ENCODE data around the gene TRAPPC10.
"Not testable (repeated sequence)": the region's sequence is repeated elsewhere in the genome, so short reads cannot be mapped to it uniquely, and the experiment has no call there.

TRAPPC10 gene

DNA sequence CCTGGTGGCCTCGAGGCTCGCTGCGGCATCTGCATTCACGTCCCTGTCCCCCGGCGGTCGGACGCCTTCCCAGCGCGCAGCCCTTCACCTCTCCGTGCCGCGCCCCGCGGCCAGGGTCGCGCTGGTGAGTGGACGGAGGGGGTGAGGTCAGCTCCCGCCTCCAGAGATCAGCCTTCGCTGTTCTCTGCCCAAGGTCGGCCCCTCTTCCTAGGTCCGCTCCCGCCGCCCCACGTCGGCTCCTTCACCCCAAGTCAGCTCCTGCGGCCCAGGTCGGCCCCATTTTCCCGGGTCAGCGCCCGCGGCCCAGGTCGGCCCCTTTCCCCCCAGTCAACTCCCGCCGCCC is 121.6 kb downstream of the TRAPPC10 start:
- not testable (repeated sequence) for DNase-seq (ENCODE audit: low spot score in 2 of 2); H3K9me3 Mint-ChIP-seq

DNA sequence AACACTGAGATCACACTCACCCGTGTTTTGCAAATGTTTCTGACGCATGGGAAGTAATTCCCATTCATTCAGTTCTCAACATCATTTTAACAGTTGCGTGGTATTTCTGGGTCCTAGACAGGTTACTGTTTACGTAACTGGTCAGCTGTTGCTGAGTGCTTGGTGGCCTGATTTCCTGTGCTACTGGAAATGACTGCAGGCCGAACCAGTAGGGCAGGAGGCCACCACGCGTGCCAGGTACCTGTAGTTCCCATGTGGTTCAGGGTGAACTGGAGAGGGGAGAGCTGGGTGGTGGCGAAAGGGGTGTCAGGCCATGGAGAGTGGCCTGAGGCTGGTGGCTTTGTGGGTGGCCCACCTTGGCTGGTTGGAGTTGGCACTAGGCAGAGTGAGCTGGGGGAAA is 122.6 kb downstream of the TRAPPC10 start:
- not testable (repeated sequence) for H3K9me3 Mint-ChIP-seq; DNase-seq (ENCODE audit: low spot score in 2 of 2); H3K4me1 Mint-ChIP-seq; H3K27ac Mint-ChIP-seq; ATAC-seq; H3K36me3 Mint-ChIP-seq; H3K4me3 Mint-ChIP-seq

More for the DNA sequence above, 121.6 kb downstream of the TRAPPC10 start:
- H3K4me1 Mint-ChIP-seq, H3K4me3 Mint-ChIP-seq, H3K36me3 Mint-ChIP-seq, ATAC-seq, H3K27ac Mint-ChIP-seq: not testable (repeated sequence)

DNA sequence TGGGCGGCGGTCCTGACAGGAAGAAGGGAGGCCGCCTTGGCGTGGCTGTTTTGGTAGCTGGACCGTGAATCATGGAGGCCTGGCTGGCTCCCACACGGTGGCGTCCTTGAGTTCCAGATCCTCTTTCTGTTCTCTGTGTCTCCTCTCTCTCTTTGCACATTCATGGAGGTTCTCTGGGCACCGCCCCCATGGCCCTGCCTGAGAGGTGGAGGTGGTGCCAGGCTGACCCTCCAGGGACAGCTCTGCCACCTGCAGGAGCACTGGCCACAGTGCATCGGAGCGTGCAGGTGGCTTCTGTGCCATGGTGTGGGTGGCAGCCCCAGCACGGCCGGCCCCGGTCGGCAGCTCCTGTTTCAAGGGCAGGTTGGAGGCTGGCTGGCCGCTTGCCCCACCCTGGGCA is 125.9 kb downstream of the TRAPPC10 start:
- H3K4me3 Mint-ChIP-seq, H3K27ac Mint-ChIP-seq, H3K36me3 Mint-ChIP-seq, H3K9me3 Mint-ChIP-seq, H3K4me1 Mint-ChIP-seq: not testable (repeated sequence)
- DNase-seq (ENCODE audit: low spot score in 2 of 2): peak in 1 of 2 donors; percentile 48
- ATAC-seq: peak; percentile 69

DNA sequence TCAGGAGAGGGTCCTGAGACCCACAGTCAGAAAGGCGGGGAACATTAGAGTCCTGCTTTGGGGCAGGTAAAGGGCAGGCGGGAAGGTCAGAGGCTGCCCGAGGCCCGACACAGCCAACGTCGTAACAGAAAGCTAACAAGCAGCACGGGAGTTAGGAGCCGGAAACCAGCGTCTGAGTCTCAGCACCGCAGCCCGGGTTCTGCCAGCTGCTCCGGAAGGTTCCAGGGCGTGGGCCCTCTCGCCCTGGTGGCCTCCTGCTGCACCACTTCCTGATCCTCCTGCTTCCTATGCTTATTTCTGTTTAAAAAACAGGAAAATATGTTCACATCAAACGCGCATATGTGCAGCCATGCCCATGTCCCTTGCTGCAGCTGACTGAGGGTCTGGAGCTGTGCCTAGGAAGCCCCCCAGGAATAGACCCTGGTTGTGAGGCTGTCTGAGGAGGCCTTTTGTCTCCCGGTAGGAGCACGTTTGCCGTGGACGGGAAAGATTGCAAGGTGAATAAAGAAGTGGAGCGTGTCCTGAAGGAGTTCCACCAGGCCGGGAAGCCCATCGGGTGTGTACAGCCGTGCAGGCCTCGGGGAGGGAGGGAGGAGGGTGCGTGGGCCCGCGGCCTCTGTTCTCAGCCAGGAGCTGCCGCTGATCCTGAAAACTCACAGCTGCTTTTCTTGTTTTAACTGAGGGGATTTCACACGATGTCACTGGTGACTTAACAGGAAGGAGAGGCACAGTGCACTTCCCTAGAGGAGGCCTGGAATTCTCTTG is 127.9 kb downstream of the TRAPPC10 start:
- not testable (repeated sequence) for H3K9me3 Mint-ChIP-seq; DNase-seq (ENCODE audit: low spot score in 2 of 2); H3K36me3 Mint-ChIP-seq; H3K4me3 Mint-ChIP-seq; H3K4me1 Mint-ChIP-seq; H3K27ac Mint-ChIP-seq
- peak; percentile 44 for ATAC-seq

DNA sequence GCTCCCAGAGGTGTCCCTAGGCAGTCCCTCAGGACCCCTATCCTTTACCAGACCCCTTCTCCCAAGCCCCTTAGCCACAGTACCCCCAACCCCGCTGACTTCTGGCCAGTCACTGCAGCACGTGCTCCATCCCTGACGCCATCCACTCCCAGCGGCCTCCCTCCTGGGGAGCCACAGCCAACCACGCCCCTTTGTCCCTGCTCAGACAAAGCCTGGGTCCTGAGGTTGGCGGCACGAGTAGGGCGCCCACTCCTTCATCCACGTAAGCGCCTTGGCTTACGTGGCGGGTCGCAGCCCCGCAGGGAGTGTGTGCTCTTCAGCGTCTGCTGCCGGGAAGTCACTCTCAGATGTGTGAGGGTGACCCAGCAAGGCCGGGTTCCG is 128.4 kb downstream of the TRAPPC10 start:
- not testable (repeated sequence) for H3K9me3 Mint-ChIP-seq; H3K27ac Mint-ChIP-seq; H3K36me3 Mint-ChIP-seq; ATAC-seq; DNase-seq (ENCODE audit: low spot score in 2 of 2); H3K4me3 Mint-ChIP-seq; H3K4me1 Mint-ChIP-seq

DNA sequence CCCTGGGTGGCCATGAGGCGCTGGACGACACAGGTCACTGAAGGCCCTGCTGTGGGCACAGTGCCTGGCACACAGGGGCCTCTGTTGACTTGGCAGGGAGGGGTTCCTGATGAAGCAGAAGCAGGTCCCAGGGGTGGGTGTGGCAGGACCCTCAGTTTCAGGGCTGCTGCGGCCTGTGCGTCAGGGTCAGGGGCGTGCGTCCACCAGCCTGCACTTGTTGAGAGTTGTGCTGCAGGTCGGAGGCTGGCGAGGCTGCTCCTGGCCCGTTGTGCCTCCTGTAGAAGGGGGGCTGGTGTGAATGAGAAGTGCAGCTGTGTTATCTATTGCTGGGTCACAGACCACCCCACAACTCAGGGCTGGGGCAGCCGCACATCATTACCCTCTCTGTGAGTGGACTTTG is 130.4 kb downstream of the TRAPPC10 start:
- not testable (repeated sequence) for H3K27ac Mint-ChIP-seq, ATAC-seq, H3K4me3 Mint-ChIP-seq, H3K4me1 Mint-ChIP-seq, H3K36me3 Mint-ChIP-seq, H3K9me3 Mint-ChIP-seq
- peak in 1 of 2 donors; percentile 15 for DNase-seq (ENCODE audit: low spot score in 2 of 2)

DNA sequence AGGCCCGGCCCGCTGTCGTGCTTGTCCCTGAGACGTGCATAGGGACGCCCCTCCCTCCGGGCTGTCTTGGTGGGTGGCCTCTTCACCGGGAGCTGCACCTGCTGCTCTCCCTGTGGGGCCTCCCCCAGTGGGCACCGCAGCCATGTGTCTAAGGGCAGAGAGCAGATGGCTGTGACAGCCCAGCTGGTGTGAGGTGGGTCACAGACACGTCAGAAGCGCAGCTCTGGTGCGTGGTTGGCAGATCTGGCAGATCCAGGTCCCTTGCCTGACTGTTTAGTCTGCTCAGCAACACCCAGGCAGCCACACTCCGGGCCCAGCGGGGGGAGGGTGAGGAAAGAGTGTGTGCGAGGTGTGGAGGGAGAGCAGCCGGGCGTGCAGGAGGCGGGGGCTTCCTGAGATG is 131.3 kb downstream of the TRAPPC10 start:
- not testable (repeated sequence) for H3K4me3 Mint-ChIP-seq, H3K9me3 Mint-ChIP-seq, H3K36me3 Mint-ChIP-seq, H3K27ac Mint-ChIP-seq, H3K4me1 Mint-ChIP-seq
- peak; percentile 73 for ATAC-seq
- DNase-seq (ENCODE audit: low spot score in 2 of 2): peak in 1 of 2 donors; percentile 46

DNA sequence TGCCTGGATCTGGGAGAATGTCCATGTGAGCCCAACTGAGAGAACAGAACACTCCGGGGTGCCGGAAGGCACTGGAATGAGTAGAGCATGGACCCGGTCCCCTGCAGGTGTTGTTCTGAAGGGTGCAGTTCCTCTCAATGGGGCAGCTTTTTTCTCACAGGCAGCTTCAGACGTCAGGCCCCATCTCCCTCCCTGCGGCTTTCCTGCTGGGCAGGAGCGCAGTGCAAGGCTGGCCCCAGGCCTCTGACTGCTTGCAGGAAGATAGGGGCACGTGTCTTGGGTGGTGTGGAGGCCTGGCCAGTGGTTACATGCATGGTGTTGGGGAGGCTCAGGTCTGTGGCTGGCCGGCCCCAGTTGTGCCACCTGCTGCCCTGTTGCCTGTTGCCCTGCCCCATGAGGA is 131.9 kb downstream of the TRAPPC10 start:
- not testable (repeated sequence) for H3K36me3 Mint-ChIP-seq, H3K27ac Mint-ChIP-seq, H3K4me3 Mint-ChIP-seq, H3K4me1 Mint-ChIP-seq, H3K9me3 Mint-ChIP-seq, ATAC-seq
- peak in 1 of 2 donors; percentile 44 for DNase-seq (ENCODE audit: low spot score in 2 of 2)

DNA sequence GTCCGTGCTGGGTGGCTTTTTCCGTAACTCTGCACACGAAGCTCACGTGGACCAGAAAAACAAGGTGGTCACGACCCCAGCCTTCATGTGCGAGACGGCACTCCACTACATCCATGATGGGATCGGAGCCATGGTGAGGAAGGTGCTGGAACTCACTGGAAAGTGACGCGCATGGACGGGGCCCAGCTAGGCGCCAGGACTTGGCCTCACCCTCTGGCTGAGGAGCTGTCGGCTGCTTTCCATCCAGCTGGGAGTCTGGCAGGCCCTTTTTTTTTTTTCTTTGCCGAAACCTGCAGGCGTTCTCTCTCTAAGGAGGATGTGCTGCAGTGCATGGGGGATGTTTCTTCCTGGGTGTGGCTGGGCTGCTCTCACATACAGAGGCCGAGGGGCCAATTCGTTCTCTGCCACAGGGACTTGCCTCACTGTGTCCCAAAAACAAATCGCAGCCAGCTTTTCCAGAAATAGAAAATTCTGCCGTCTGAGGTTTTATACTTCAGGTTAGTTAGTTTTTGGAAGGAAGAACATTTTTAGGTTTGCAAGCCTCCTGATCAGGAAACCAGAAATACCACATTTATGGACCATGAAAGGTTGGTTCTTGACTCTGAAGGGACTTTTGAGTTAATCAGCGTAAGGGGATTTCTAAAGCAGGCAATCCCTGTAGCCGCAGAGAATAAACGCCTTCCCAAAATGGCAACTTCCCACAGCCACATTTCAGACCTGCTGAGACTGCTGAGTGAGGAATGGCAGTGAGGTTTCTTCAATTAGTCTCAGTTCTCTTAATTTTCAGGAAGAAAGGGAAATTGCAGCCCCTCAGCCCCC is 132.9 kb downstream of the TRAPPC10 start:
- peak in 1 of 2 donors; percentile 29 for DNase-seq (ENCODE audit: low spot score in 2 of 2)
- H3K4me1 Mint-ChIP-seq, H3K9me3 Mint-ChIP-seq, H3K36me3 Mint-ChIP-seq, H3K27ac Mint-ChIP-seq, H3K4me3 Mint-ChIP-seq: not testable (repeated sequence)
- ATAC-seq: peak; percentile 62

DNA sequence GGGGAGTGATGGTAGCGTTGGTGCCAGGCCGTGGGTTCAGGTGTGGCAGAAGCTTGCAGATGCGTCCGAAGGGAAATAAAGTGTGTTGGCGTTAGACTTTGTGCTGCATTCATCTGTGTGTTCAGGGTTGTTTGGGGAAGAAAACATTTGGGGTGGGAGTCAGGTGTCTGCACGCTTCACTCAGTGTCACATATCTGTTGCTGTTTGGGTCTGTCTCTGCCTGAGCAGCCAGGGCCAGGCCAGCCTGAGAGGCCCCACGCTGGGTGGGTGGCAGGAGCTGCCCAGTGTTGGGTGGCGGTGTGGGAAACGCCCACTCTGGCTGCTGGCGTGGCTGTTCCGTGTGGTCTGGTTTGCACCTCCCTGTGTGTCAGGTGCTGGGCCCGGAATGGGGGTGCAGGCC is 133.5 kb downstream of the TRAPPC10 start:
- DNase-seq (ENCODE audit: low spot score in 2 of 2); H3K4me1 Mint-ChIP-seq; H3K9me3 Mint-ChIP-seq; H3K36me3 Mint-ChIP-seq; H3K4me3 Mint-ChIP-seq; H3K27ac Mint-ChIP-seq: not testable (repeated sequence)
- peak; percentile 50 for ATAC-seq

DNA sequence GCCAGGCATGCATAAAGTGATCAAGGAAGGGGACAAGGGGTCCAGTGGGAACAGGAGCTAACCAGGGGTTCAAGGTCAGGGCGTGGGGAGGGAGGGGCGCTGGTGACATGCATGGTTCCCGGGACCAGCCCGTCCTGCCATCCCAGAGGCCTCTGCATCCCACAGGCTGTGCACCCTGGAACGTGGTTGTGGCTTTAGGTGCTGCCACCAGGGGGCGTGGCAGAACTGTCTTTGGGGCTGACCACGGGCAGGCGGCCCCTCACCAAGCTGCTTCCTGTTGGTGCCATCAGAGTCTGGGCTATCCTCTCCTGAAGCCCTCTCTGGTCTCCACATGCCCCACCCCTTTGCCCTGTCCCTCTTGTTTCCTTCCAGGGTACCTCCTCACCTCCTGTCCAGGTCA is 135.0 kb downstream of the TRAPPC10 start:
- ATAC-seq (peak; percentile 56), DNase-seq (ENCODE audit: low spot score in 2 of 2) (peak in 1 of 2 donors; percentile 32)
- not testable (repeated sequence) for H3K27ac Mint-ChIP-seq, H3K36me3 Mint-ChIP-seq, H3K9me3 Mint-ChIP-seq, H3K4me3 Mint-ChIP-seq, H3K4me1 Mint-ChIP-seq

DNA sequence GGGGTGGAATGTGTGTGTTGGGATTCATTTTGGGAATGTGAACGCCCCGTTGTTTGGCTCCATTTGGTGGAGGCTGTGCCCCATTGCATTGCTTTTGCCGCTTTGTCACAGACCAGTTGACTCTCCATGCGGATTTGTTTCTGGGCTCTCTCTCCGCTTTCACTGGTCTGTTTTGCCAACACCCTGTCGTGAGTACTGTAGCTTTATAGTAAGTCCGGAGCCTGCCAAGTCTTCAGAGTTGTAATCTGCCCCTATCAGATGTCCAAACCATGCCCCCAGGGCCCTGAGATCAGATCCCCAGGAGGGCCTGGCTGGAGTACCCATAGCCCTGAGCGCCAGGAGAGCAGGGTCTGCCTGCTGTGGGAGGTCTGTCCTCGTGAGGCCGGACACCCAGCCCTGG is 138.1 kb downstream of the TRAPPC10 start:
- H3K36me3 Mint-ChIP-seq, ATAC-seq, H3K4me1 Mint-ChIP-seq, H3K27ac Mint-ChIP-seq, H3K9me3 Mint-ChIP-seq, H3K4me3 Mint-ChIP-seq: not testable (repeated sequence)
- DNase-seq (ENCODE audit: low spot score in 2 of 2): peak in 1 of 2 donors; percentile 7

DNA sequence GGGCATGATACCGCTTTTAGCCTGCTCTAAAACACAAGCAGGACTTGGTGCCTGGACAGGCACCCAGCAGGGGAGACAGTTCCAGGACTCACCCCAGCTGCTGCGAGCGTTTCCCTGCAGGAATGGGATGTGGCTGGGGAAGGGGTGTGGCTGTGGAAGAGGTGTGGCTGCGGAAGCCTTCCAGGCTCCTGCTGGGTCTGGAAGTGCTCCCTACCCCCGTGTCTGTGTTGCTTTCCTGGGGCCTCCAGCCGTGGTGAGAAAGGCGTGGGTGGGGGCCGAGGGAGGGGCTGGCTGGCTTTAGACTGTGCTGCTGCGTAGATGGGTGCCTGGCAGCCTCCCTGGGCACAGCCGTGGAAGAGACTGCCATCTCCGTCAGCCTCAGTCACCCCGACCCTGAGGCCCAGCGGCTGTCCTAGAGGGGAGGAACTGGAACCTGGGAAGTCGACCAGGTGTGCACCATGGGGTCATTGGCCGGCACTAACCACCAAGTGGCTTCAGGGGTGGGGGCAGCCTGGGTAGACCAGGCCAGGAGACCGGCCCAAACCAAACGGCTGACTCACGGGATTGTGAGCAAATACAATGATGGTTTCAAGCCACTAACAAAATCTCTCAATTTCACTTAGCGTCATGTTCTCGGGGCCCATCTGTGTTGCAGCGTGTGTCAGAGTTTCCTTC is 141.2 kb downstream of the TRAPPC10 start:
- H3K4me1 Mint-ChIP-seq, H3K27ac Mint-ChIP-seq, H3K4me3 Mint-ChIP-seq, H3K36me3 Mint-ChIP-seq, H3K9me3 Mint-ChIP-seq: not testable (repeated sequence)
- ATAC-seq (peak; percentile 80), DNase-seq (ENCODE audit: low spot score in 2 of 2) (peak in 1 of 2 donors; percentile 38)

DNA sequence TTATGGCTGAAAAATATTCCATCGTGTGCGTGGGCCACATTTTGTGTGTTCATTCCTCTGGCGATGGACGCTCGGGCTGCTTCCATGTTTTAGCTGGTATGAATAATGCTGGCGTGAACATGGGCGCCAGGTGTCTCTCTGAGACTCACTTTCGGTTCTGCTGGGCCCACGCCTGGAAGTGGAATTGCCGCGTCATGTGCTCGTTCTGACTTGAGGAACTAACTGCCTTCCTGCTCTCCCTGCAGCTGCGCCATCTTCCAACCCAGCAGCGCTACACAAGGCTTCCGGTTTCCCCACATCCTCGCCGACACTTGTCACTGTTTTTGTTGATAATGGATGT is 141.8 kb downstream of the TRAPPC10 start:
- H3K4me1 Mint-ChIP-seq, H3K4me3 Mint-ChIP-seq, ATAC-seq, H3K36me3 Mint-ChIP-seq, H3K9me3 Mint-ChIP-seq, H3K27ac Mint-ChIP-seq: not testable (repeated sequence)
- DNase-seq (ENCODE audit: low spot score in 2 of 2): peak in 1 of 2 donors; percentile 50

DNA sequence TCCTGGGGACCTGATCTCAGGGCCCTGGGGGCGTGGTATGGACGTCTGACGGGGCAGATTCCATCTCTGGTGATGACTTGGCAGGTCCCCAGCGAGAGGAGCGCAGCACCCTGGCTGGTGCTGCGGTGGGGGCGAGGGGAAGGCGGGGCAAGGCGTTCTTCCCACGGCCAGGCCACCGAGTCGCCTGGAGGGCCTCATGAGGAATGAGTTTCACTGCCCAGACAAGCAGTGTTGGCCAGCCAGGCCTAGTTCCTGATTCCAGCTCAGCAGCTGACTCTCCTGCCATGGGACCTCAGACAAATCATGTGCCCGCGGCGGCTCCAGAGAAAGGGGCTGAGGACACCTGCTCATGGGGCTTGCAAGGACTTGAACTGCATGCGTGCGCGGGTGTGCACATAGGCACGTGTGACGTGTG is 142.7 kb downstream of the TRAPPC10 start:
- H3K36me3 Mint-ChIP-seq; ATAC-seq; DNase-seq (ENCODE audit: low spot score in 2 of 2); H3K4me1 Mint-ChIP-seq; H3K4me3 Mint-ChIP-seq; H3K9me3 Mint-ChIP-seq; H3K27ac Mint-ChIP-seq: not testable (repeated sequence)

Measured in stimulated activated effector memory CD8-positive, alpha-beta T cell treated with anti-CD3 and anti-CD28 coated beads, Interleukin-12 subunit alpha, Interleukin-12 subunit beta, amount 100 ng/mL, for 72 hours (primary cell).